ENCODE data around the gene EFCAB9. TPM values are rescaled to one million over a fixed set of nuclear protein-coding genes. Genes with fewer than 3 reads are reported as not detected.

EFCAB9 gene
- total RNA-seq, 4 donors from 2014 or later, result not detected

DNA sequence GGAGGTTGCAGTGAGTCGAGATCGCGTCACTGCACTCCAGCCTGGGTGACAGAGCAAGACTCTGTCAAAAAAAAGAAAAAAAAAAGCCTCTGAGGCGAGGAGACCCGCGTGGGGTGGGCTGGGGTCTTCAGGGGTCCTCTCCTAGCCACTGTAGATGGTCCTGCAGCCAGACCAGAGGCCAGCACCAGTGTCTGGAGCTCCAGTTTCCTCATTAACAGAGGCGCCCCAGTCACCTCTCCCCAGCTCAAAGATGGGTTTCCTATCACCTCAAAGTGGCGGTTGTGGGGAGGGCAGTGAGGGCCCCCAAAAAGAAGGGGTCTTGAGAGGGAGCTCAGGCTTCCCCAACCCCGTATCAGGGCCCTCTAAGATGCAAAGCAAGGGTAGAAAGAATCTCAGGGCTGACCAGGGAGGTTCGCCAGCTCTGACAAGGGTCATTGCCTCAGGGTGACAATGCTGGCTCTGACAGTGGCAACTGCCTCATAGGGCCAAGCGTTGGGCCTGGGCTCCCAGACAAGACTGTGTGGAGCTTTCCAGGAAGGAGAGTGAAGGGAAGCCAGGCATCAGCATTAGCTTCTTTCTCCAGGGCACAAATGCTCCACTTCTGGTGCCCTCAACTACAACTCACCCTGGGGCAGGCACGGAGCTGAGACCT lies 20.9 kb upstream of the EFCAB9 start:
- DNase-seq (ENCODE audit: extremely low spot score), result no peak
- WGBS, result 80% methylated on average over 11 of the region's 12 CpGs
- Histone ChIP-seq H3K4me3 (no peak overlapping the region), H3K27ac (replicated peaks in 1 of 4) (peak overlapping the region in 1 of 4 donors; percentile 12), H3K36me3 (no peaks in the 10 kb centered on the region), H3K27me3 (no peaks in the 10 kb centered on the region), H3K4me1 (peaks cover 43 to 69% (median 57%) of the 10 kb centered on the region in 4 donors), H3K9me3 (no peaks in the 10 kb centered on the region)
- intact Hi-C loops (cut with DNase I), result no loop called here
- no peak for TF ChIP-seq POLR2A (IDR thresholded peaks at IDR 0.05; ENCODE audit: low read depth)
- TF ChIP-seq, protein P1, sequence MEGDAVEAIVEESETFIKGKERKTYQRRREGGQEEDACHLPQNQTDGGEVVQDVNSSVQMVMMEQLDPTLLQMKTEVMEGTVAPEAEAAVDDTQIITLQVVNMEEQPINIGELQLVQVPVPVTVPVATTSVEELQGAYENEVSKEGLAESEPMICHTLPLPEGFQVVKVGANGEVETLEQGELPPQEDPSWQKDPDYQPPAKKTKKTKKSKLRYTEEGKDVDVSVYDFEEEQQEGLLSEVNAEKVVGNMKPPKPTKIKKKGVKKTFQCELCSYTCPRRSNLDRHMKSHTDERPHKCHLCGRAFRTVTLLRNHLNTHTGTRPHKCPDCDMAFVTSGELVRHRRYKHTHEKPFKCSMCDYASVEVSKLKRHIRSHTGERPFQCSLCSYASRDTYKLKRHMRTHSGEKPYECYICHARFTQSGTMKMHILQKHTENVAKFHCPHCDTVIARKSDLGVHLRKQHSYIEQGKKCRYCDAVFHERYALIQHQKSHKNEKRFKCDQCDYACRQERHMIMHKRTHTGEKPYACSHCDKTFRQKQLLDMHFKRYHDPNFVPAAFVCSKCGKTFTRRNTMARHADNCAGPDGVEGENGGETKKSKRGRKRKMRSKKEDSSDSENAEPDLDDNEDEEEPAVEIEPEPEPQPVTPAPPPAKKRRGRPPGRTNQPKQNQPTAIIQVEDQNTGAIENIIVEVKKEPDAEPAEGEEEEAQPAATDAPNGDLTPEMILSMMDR (IDR thresholded peaks at IDR 0.05), result no peak

DNA sequence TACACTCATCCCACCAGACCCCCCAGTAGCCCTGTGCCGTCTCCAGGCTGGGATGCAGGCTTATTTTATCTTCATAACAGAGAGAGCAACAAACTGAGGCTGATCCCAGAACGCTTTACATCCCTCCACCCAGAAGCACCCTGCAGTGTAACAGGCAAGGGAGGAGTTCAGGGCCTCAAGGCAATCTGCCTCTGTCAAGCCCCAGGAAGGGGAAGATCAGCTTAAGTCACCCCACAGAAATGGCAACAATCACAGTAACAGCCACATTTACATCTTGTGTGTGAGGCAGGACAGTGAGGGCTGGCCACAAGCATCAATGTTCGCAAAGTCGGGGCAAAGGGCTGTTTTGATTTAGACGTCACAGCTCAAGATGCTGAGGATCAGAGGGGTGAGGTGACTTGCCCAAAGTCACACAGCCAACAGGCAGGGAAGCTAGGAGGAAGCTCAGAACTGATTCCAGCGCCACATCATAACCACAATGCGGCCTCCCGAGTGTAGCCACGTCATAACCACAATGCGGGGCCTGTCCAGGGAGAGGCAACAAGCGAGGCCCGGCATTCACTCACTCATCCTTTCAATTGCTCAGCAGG lies 20.3 kb upstream of the EFCAB9 start:
- Histone ChIP-seq H3K9me3 (no peaks in the 10 kb centered on the region), H3K27ac (replicated peaks in 1 of 4) (peak overlapping the region in 1 of 4 donors; percentile 57), H3K4me1 (peaks cover 43 to 69% (median 57%) of the 10 kb centered on the region in 4 donors), H3K36me3 (no peaks in the 10 kb centered on the region), H3K27me3 (no peaks in the 10 kb centered on the region), H3K4me3 (no peak overlapping the region)
- 71% methylated on average over 12 of the region's 12 CpGs for WGBS
- no peak for DNase-seq (ENCODE audit: extremely low spot score)
- TF ChIP-seq, protein P1 (IDR thresholded peaks at IDR 0.05), result no peak
- TF ChIP-seq EP300 (IDR thresholded peaks at IDR 0.05) (no peak), POLR2A (IDR thresholded peaks at IDR 0.05; ENCODE audit: low read depth) (no peak), POLR2AphosphoS5 (IDR thresholded peaks at IDR 0.05) (no peak)
- intact Hi-C loops (cut with DNase I), result no loop called here

DNA sequence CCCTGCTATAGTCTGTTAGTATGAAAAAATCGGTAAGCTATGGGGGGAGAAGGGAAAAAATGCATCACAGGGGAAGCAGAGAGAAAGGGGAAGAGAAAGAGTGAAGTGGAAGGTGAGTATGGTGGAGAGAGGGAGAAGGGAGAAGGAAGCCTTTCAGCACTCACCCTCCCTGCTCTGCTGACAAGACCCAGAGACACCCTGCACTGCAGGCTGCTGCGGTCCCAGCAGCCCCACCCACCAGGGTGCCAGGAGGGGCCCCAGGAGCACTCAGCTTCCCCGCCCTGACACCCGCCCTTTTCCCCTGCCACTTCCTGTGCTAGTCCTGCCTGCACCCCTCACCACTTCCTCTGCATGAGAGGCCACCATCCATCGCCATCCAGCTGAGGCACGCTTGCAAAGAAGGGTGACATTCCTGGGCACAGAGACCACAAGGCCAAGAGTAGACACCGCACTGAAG lies 18.7 kb upstream of the EFCAB9 start:
- Histone ChIP-seq H3K4me1 (peaks cover 48 to 75% (median 64%) of the 10 kb centered on the region in 4 donors), H3K4me3 (peak overlapping the region in 3 of 4 donors; percentile 8 to 37 (median 22)), H3K36me3 (no peaks in the 10 kb centered on the region), H3K27me3 (no peaks in the 10 kb centered on the region), H3K9me3 (no peaks in the 10 kb centered on the region), H3K27ac (replicated peaks in 1 of 4) (peak overlapping the region in 2 of 4 donors; percentile 23 to 57)
- intact Hi-C loops (cut with DNase I), result no loop called here
- no peak for DNase-seq (ENCODE audit: extremely low spot score)
- TF ChIP-seq POLR2AphosphoS5 (IDR thresholded peaks at IDR 0.05) (no peak), POLR2A (IDR thresholded peaks at IDR 0.05; ENCODE audit: low read depth) (no peak), EP300 (IDR thresholded peaks at IDR 0.05) (no peak)
- TF ChIP-seq, protein P1 (IDR thresholded peaks at IDR 0.05), result no peak
- 59% methylated on average over 7 of the region's 7 CpGs for WGBS

DNA sequence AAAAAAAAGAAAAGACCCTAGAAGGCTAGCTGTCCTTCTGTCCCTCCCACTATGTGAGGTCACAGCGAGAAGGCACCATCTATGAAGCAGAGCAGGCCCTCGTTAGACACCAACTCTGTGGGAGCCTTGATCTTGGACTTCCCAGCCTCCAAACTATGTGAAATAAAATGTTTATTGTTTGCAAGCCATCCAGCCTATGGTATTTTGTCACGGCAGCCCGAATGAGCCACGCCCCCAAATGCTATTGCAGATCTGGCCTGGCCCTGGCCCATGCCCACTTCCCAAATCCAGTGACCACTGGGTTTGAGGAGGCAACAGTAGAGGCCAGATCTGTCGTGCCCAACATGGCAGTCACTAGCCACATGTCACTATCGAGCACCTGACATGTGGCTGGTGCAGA lies 16.8 kb upstream of the EFCAB9 start:
- Histone ChIP-seq H3K9me3 (no peaks in the 10 kb centered on the region), H3K27ac (replicated peaks in 1 of 4) (no peak overlapping the region), H3K36me3 (peaks cover 0 to 5% (median 0%) of the 10 kb centered on the region in 4 donors), H3K27me3 (no peaks in the 10 kb centered on the region), H3K4me1 (peaks cover 49 to 72% (median 62%) of the 10 kb centered on the region in 4 donors), H3K4me3 (no peak overlapping the region)
- intact Hi-C loops (cut with DNase I), result no loop called here
- DNase-seq (ENCODE audit: extremely low spot score), result no peak
- TF ChIP-seq EP300 (IDR thresholded peaks at IDR 0.05) (no peak), POLR2AphosphoS5 (IDR thresholded peaks at IDR 0.05) (no peak), POLR2A (IDR thresholded peaks at IDR 0.05; ENCODE audit: low read depth) (no peak)
- TF ChIP-seq, protein P1 (IDR thresholded peaks at IDR 0.05), result no peak
- WGBS, result 84% methylated on average over 7 of the region's 7 CpGs

Data from esophagus muscularis mucosa (tissue), 4 donors.